Small intestine (tissue), 7 donors: ENCODE measurements around the gene MTA3. TPM values are rescaled to one million over a fixed set of nuclear protein-coding genes. Genes with fewer than 3 reads are reported as not detected.
"Not testable (repeated sequence)": the region's sequence is repeated elsewhere in the genome, so short reads cannot be mapped to it uniquely, and the experiment has no call there.

Experiments
- DNase-seq, 2 donors: peaks; one replicate each; pipeline versions ENCODE4 v3.0.0 to v3.0.0-alpha.2; 2013
- FAIRE-seq: peaks from 2 replicates; lab custom pipeline; 2012; peaks lifted over from hg19 to GRCh38; lab: Jason Lieb, UNC
- H3K27ac ChIP-seq, 3 donors: one replicate each; pipeline ENCODE4 v1.5.1; 2013; ENCODE audit warnings: low read length in 2 of 3, mild to moderate bottlenecking in 2 of 3, control low read depth in 1 of 3, inconsistent platforms in 1 of 3, low read depth in 1 of 3, moderate library complexity in 1 of 3
- H3K27me3 ChIP-seq, 3 donors: one replicate each; pipeline ENCODE4 v1.6.1; 2013; ENCODE audit warnings: low read length in 3 of 3, inconsistent platforms in 1 of 3; ENCODE audit not compliant: control insufficient read depth in 3 of 3, insufficient read depth in 3 of 3
- H3K36me3 ChIP-seq, 3 donors: one replicate each; pipeline ENCODE4 v1.6.1; 2013; ENCODE audit warnings: low read length in 3 of 3, inconsistent platforms in 1 of 3, low read depth in 1 of 3, mild to moderate bottlenecking in 1 of 3, moderate library complexity in 1 of 3; ENCODE audit not compliant: control insufficient read depth in 3 of 3, insufficient read depth in 2 of 3
- H3K4me1 ChIP-seq, 3 donors: one replicate each; pipeline ENCODE4 v1.6.1; 2013; ENCODE audit warnings: low read length in 2 of 3, inconsistent platforms in 1 of 3, low read depth in 1 of 3, mild to moderate bottlenecking in 1 of 3, moderate library complexity in 1 of 3; ENCODE audit not compliant: control insufficient read depth in 3 of 3, insufficient read depth in 2 of 3
- H3K4me3 ChIP-seq, 3 donors: one replicate each; pipeline ENCODE4 v1.5.1; 2013; ENCODE audit warnings: low read length in 3 of 3, control low read depth in 1 of 3, inconsistent platforms in 1 of 3, low read depth in 1 of 3, mild to moderate bottlenecking in 1 of 3, moderate library complexity in 1 of 3
- H3K9me3 ChIP-seq, 2 donors: one replicate each; pipeline ENCODE4 v1.6.1; 2013; ENCODE audit warnings: low read depth in 1 of 2, low read length in 1 of 2; ENCODE audit not compliant: control insufficient read depth in 2 of 2, insufficient read depth in 1 of 2
- WGBS, 3 donors: extraction: QIAGEN DNeasy Blood & Tissue Kit; methylation state at CpG; one replicate each; pipeline ENCODE4 v1.1.7; 2013; 5-methylcytosine and 5-hydroxymethylcytosine counted together
- polyA plus RNA-seq, 4 donors: library from polyadenylated mRNA; stranded (reverse) in 3 of 4; unstranded in 1 of 4; fragments of 200-250 nt in 3 of 4; fragments of 120-200 nt in 1 of 4; gene quantifications; one replicate each; pipeline versions ENCODE4 v1.2.1 to v1.2.3, GENCODE V29; 2013
- donor health status: healthy with polysubstance abuse.
- donor health status: control.
- donor health status: control.
- donor health status: Bipolar disorder and iron deficiency.
- donor health status: healthy.

Gene MTA3
- polyA plus RNA-seq, 4 donors, result 16.6 to 41.1 (median 27.3) TPM

DNA sequence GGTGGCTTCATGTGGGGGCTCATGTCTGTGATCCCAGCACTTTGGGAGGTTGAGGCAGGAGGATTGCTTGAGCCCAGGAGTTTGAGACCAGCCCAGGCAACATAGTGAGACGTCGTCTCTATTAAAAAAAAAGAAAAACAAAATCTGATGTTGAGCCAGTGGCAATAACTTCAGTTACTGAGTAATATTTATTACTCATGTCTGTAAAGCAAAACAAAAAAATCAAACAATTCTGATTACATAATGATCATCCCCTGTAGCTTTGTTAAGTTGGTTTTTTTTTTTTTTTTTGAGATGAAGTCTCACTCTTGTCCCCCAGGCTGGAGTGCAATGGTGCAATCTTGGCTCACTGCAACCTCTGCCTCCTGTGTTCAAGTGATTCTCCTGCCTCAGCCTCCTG lies 73.9 kb downstream of the MTA3 start:
- H3K9me3 ChIP-seq, H3K36me3 ChIP-seq, FAIRE-seq, H3K4me3 ChIP-seq, H3K27me3 ChIP-seq, H3K4me1 ChIP-seq, H3K27ac ChIP-seq, DNase-seq: not testable (repeated sequence)
- 44 to 64% (median 60%) methylated on average over 2 of the region's 2 CpGs for WGBS, 3 donors

GRCh38 chr2:42645551-42645950 lies 77.1 kb downstream of the MTA3 start:
- Histone ChIP-seq H3K9me3 (no peaks in the 10 kb centered on the region), H3K4me1 (peaks cover 0 to 4% (median 0%) of the 10 kb centered on the region in 3 donors), H3K27ac (no peak overlapping the region), H3K27me3 (no peaks in the 10 kb centered on the region), H3K4me3 (no peak overlapping the region), H3K36me3 (peaks cover 0 to 12% (median 2%) of the 10 kb centered on the region in 3 donors)
- DNase-seq (no peak), FAIRE-seq (no peak)
- 93 to 99% (median 97%) methylated on average over 2 of the region's 2 CpGs for WGBS, 3 donors

DNA sequence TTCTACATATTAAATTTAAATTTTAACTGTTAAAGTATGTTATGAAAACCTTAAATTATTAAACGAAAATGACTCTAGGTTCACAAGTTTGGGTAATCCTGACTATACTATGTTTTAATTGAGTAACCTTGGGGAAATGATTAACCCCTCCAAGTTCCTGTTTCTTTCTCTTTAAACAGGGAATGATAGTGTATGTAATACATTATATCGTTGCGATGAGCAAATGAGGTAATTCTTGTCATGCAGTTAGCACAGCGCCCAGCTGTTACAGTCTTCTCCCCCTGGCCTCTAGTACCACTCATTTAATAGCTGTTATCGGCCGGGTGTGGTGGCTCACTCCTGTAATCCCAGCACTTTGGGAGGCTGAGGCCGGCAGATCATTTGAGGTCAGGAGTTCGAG lies 80.4 kb downstream of the MTA3 start:
- no peak for FAIRE-seq
- WGBS, 3 donors, result 91 to 94% (median 93%) methylated on average over 8 of the region's 8 CpGs
- peaks cover 0 to 11% (median 0%) of the 10 kb centered on the region in 3 donors for H3K36me3 ChIP-seq
- no peak overlapping the region for H3K4me3 ChIP-seq
- H3K4me1 ChIP-seq, result peaks cover 0 to 4% (median 0%) of the 10 kb centered on the region in 3 donors
- no peaks in the 10 kb centered on the region for H3K27me3 ChIP-seq
- H3K9me3 ChIP-seq, result no peaks in the 10 kb centered on the region
- no peak for DNase-seq
- H3K27ac ChIP-seq, result no peak overlapping the region

GRCh38 chr2:42651057-42651456 lies 82.6 kb downstream of the MTA3 start:
- no peak for DNase-seq
- no peaks in the 10 kb centered on the region for H3K4me1 ChIP-seq
- H3K27me3 ChIP-seq, result no peaks in the 10 kb centered on the region
- no peak overlapping the region for H3K27ac ChIP-seq
- H3K9me3 ChIP-seq, result no peaks in the 10 kb centered on the region
- H3K36me3 ChIP-seq, result peaks cover 0 to 16% (median 0%) of the 10 kb centered on the region in 3 donors
- no peak overlapping the region for H3K4me3 ChIP-seq
- WGBS, 3 donors, result 81 to 97% (median 95%) methylated on average over 1 of the region's 1 CpG
- no peak for FAIRE-seq

DNA sequence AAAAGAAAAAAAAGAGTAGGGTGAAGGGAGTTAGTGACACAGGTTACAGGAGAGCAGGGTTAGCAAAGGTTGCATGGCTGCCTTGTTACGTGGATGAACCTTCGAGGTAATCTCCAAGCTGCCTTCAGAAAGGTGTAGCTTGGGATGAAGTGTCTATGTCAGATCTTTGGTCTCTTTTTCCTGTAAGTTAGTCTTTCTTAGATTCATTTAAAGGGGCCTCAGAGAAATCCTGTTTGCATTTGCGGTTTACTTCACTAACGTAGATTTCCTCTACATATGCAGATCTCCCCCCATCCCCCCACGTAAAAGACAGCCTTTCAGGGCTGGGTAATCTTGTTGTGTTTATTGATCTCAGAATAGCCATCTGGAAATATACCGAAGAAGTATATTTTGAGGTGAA lies 83.7 kb downstream of the MTA3 start:
- H3K27me3 ChIP-seq, result no peaks in the 10 kb centered on the region
- 81 to 89% (median 82%) methylated on average over 6 of the region's 6 CpGs for WGBS, 3 donors
- H3K36me3 ChIP-seq, result peaks cover 0 to 18% (median under 1%) of the 10 kb centered on the region in 3 donors
- FAIRE-seq (no peak), DNase-seq (no peak)
- no peaks in the 10 kb centered on the region for H3K9me3 ChIP-seq
- H3K4me1 ChIP-seq, result no peaks in the 10 kb centered on the region
- no peak overlapping the region for H3K4me3 ChIP-seq
- H3K27ac ChIP-seq, result no peak overlapping the region

- DNase-seq (no peak), FAIRE-seq (no peak)
- Histone ChIP-seq H3K4me1 (no peaks in the 10 kb centered on the region), H3K36me3 (peaks cover 0 to 16% (median 3%) of the 10 kb centered on the region in 3 donors), H3K27me3 (no peaks in the 10 kb centered on the region), H3K27ac (no peak overlapping the region), H3K4me3 (no peak overlapping the region), H3K9me3 (no peaks in the 10 kb centered on the region)
- 83 to 94% (median 90%) methylated on average over 5 of the region's 5 CpGs for WGBS, 3 donors
These were observed 84.6 kb downstream of the MTA3 start for GRCh38 chr2:42653039-42653438.

DNA sequence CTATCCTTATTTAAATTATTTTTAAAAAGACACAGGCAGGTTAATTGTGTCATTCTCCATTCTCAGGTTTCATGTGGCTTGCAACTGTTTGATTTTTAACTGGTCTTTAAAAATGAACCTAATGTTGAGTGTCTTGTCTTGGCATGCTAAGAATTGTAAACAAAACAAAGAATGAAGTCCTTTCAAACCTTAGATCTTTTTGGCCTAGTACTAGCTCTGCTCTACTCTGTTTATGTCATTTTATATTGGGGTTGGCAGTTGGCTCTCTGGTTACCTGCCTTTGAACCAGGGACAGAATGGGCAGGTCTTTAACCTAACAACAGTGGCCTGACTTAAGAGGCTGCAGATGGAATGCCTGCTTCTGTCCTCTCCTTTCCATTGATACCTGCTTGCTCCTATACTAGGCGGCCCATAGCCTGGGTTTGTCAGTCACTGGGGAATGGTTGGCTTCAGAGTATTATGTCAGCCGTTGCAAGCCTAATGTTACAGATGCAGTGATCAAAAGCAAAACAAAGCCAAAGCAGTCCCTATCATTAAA lies 85.5 kb downstream of the MTA3 start:
- H3K9me3 ChIP-seq, result no peaks in the 10 kb centered on the region
- no peak overlapping the region for H3K4me3 ChIP-seq
- no peaks in the 10 kb centered on the region for H3K27me3 ChIP-seq
- H3K27ac ChIP-seq, result no peak overlapping the region
- no peak for FAIRE-seq
- no peak for DNase-seq
- H3K36me3 ChIP-seq, result peaks cover 0 to 16% (median 5%) of the 10 kb centered on the region in 3 donors
- WGBS, 3 donors, result 92 to 98% (median 96%) methylated on average over 2 of the region's 2 CpGs
- H3K4me1 ChIP-seq, result no peaks in the 10 kb centered on the region

- Histone ChIP-seq H3K4me1 (no peaks in the 10 kb centered on the region), H3K27ac (no peak overlapping the region), H3K27me3 (no peaks in the 10 kb centered on the region), H3K36me3 (peaks cover 0 to 15% (median 5%) of the 10 kb centered on the region in 3 donors), H3K4me3 (no peak overlapping the region), H3K9me3 (no peaks in the 10 kb centered on the region)
- WGBS, 3 donors, result 81 to 95% (median 86%) methylated on average over 8 of the region's 8 CpGs
- no peak for FAIRE-seq
- DNase-seq, result no peak
These were observed 89.9 kb downstream of the MTA3 start for GRCh38 chr2:42658306-42658705.

- Histone ChIP-seq H3K36me3 (peaks cover 0 to 12% (median 5%) of the 10 kb centered on the region in 3 donors), H3K27me3 (no peaks in the 10 kb centered on the region), H3K4me1 (no peaks in the 10 kb centered on the region), H3K27ac (no peak overlapping the region), H3K9me3 (no peaks in the 10 kb centered on the region), H3K4me3 (no peak overlapping the region)
- FAIRE-seq (no peak), DNase-seq (no peak)
- WGBS, 3 donors, result 68 to 76% (median 72%) methylated on average over 4 of the region's 4 CpGs
These were observed 91.2 kb downstream of the MTA3 start for GRCh38 chr2:42659609-42660008.
